ENCODE data around the gene LRRC47. TPM values are rescaled to one million over a fixed set of nuclear protein-coding genes. Genes with fewer than 3 reads are reported as not detected.

Gene LRRC47
- total RNA-seq, 1 donor from 2014 or later, result 45.8 TPM

DNA sequence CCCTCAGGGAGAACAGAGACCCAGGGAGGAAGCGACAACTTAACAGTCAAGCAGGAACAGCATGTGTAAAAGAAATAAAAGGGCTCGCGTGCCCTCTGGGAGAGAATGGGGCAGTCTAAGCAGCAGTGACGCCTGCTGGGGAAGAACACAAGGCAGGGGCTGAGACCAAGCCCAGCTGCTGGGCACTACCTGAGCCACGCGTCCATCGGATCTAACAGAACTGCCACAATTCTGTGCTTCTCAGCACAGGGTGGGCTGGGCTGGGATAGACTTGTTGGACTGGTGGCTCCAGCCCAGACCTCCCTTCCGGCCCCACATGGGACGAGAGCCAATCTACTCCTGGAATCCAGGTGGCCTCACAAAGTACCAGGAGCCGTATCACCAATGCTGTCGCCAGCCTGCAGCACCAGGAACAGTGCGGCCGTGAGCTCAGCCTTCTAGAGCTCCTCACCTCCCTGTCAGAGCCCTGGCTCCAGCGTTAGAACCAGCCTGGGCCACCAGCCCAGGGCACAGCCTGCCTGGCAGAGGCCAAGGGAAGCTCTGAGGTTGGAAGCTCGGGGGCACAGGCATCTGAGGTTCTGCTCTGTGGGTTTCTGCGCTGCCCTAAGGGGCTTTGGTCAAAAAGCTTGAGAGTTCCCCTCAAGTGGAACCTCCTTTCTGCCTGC is 7.4 kb downstream of the LRRC47 start:
- Mint-ChIP-seq H3K9me3 (ENCODE audit: low read depth) (no peaks in the 10 kb centered on the region), H3K36me3 (ENCODE audit: low read depth) (peaks cover 18% of the 10 kb centered on the region), H3K4me3 (ENCODE audit: unreplicated experiment) (no peak overlapping the region), H3K4me1 (ENCODE audit: low read depth) (peaks cover 18% of the 10 kb centered on the region), H3K27ac (ENCODE audit: unreplicated experiment) (no peak overlapping the region), H3K27me3 (ENCODE audit: low read depth) (no peaks in the 10 kb centered on the region)
- no peak for DNase-seq (ENCODE audit: low spot score)
- TF ChIP-seq, protein P1, sequence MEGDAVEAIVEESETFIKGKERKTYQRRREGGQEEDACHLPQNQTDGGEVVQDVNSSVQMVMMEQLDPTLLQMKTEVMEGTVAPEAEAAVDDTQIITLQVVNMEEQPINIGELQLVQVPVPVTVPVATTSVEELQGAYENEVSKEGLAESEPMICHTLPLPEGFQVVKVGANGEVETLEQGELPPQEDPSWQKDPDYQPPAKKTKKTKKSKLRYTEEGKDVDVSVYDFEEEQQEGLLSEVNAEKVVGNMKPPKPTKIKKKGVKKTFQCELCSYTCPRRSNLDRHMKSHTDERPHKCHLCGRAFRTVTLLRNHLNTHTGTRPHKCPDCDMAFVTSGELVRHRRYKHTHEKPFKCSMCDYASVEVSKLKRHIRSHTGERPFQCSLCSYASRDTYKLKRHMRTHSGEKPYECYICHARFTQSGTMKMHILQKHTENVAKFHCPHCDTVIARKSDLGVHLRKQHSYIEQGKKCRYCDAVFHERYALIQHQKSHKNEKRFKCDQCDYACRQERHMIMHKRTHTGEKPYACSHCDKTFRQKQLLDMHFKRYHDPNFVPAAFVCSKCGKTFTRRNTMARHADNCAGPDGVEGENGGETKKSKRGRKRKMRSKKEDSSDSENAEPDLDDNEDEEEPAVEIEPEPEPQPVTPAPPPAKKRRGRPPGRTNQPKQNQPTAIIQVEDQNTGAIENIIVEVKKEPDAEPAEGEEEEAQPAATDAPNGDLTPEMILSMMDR (IDR thresholded peaks at IDR 0.05), result no peak

DNA sequence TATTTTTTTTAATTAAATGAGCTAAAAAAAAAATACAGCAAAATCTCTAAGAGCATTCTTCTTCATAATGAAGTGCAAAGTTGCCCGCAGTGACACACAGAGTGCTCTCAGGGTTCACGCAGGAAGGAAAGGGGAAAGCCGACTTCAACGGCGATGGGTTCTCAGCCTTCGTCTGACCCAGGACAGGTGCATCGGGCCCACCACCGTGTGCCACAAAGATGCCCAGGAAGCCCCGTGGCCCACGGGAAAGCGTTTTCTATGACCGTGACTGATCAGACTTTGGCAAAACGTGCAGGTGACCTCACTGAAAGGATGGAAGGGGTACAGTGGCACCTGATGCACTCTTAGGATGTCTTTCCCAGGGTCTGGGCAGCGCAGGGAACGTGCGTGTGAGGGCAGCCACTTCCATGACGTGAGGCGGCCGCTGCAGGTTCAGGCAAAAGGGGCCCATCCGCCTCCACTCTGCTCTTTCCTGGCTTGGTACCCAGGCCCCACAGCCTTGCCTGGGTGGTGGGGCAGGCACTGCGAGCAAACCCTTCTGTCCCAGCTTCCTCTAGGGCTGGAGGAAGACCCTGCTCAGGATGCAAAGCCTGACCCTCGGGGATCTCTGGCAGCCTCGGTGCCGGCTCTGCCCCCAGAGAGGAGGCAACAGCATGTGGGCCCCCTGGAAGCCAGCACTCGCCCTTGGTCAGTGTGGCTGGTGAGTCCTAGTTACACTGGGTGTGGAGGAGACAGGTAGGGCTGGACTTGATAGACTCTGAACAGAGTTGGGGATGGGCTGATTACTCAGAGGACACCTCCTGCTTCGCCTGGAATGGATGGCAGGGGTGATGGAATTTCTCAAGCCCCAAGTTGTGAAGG is 8.3 kb downstream of the LRRC47 start:
- Mint-ChIP-seq H3K36me3 (ENCODE audit: low read depth) (peaks cover 23% of the 10 kb centered on the region), H3K27ac (ENCODE audit: unreplicated experiment) (no peak overlapping the region), H3K4me3 (ENCODE audit: unreplicated experiment) (no peak overlapping the region), H3K27me3 (ENCODE audit: low read depth) (no peaks in the 10 kb centered on the region), H3K9me3 (ENCODE audit: low read depth) (no peaks in the 10 kb centered on the region), H3K4me1 (ENCODE audit: low read depth) (peaks cover 9% of the 10 kb centered on the region)
- TF ChIP-seq, protein P1 (IDR thresholded peaks at IDR 0.05), result no peak
- DNase-seq (ENCODE audit: low spot score), result peak; percentile 79

DNA sequence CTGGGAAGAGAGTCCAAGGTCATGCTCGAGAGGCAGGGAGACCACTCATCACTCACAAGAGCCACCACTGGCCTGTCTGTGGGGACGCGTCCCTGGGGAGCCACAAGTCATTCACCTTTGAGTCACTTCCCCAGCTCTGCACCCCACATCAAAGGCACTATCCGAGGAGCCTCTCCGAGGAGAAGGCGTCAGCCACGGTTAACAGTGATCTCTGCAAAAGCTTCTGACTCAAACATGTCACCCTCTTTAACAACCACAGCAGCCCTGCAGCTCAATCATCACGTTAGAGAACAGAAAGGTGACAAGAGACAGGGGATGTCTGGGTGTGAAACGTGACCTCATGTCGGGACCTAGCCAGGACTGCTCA is 9.0 kb downstream of the LRRC47 start:
- peaks cover 24% of the 10 kb centered on the region for H3K36me3 Mint-ChIP-seq (ENCODE audit: low read depth)
- H3K4me1 Mint-ChIP-seq (ENCODE audit: low read depth), result peaks cover 4% of the 10 kb centered on the region
- no peak overlapping the region for H3K4me3 Mint-ChIP-seq (ENCODE audit: unreplicated experiment)
- H3K27me3 Mint-ChIP-seq (ENCODE audit: low read depth), result no peaks in the 10 kb centered on the region
- TF ChIP-seq, protein P1 (IDR thresholded peaks at IDR 0.05), result no peak
- no peak for DNase-seq (ENCODE audit: low spot score)
- no peaks in the 10 kb centered on the region for H3K9me3 Mint-ChIP-seq (ENCODE audit: low read depth)
- no peak overlapping the region for H3K27ac Mint-ChIP-seq (ENCODE audit: unreplicated experiment)

DNA sequence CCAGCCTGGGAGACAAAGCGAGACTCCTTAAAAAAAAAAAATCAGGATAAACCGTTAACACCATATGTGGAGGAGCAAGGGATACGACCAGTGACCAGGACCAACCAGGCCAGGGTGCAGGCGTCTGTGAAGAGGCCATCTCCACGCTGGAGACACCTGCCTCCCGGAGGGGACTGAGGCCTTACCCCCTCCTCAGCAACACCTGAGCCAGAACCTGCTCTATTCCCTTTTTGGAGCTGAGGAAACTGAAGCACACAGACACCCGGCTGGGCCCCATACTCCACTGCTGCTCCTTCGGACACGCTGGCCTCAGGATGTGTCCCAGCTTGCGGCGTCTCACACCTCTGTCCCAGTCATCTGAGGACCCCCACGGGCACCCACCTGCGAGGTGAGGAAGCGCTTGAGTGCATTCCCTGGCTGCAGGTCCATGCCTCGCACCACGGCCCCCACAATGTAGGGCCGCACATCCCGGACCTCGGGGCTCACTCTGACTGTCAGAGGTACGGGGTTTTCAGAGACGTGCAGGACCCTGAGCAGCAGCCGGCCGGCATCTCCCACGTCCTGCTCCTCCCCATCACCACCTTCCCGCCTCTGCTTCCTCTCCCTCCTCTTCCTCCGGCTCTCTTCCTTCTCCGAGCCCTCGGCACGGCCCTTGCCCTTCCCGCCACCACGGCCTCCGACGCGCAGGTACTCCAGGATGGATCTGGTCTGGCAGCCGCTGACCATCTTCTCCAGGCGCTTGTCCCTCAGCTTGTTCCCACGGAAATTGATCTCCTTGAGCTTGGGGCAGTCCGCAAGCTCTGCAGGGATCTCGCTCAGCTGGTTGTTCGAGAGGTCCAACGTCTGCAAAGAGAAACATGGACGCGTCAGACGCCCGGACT is 9.6 kb downstream of the LRRC47 start:
- no peak for DNase-seq (ENCODE audit: low spot score)
- H3K4me1 Mint-ChIP-seq (ENCODE audit: low read depth), result no peaks in the 10 kb centered on the region
- no peaks in the 10 kb centered on the region for H3K9me3 Mint-ChIP-seq (ENCODE audit: low read depth)
- H3K27me3 Mint-ChIP-seq (ENCODE audit: low read depth), result no peaks in the 10 kb centered on the region
- H3K4me3 Mint-ChIP-seq (ENCODE audit: unreplicated experiment), result no peak overlapping the region
- no peak overlapping the region for H3K27ac Mint-ChIP-seq (ENCODE audit: unreplicated experiment)
- peaks cover 28% of the 10 kb centered on the region for H3K36me3 Mint-ChIP-seq (ENCODE audit: low read depth)
- TF ChIP-seq, protein P1 (IDR thresholded peaks at IDR 0.05), result no peak
